Vagina (tissue), 2 donors: ENCODE data around the gene JAG1. TPM values are rescaled to one million over a fixed set of nuclear protein-coding genes. Genes with fewer than 3 reads are reported as not detected.

Experiments
- DNase-seq, 2 donors: peaks; one replicate each; pipeline ENCODE4 v3.0.0-alpha.2; 2017; ENCODE audit errors: extremely low spot score in 2 of 2
- H3K27ac ChIP-seq: fragments of 200-600 bp; sonication (generic); one replicate; pipeline ENCODE4 v1.5.1; 2019
- H3K27me3 ChIP-seq: fragments of 200-600 bp; sonication (generic); one replicate; pipeline ENCODE4 v1.5.1; 2019
- H3K36me3 ChIP-seq, 2 donors: fragments of 200-600 bp; sonication (generic); one replicate each; pipeline ENCODE4 v1.5.1; 2017 to 2019
- H3K4me1 ChIP-seq: fragments of 200-600 bp; sonication (generic); one replicate; pipeline ENCODE4 v1.5.1; 2019
- H3K4me3 ChIP-seq, 2 donors: fragments of 200-600 bp; sonication (generic); 1 replicate in 1 of 2; 2 replicates in 1 of 2; pipeline ENCODE4 v1.5.1; 2016 to 2019
- H3K9me3 ChIP-seq: fragments of 200-600 bp; sonication (generic); one replicate; pipeline ENCODE4 v1.5.1; 2019
- CTCF ChIP-seq, 3 experiments: fragments of 450-650 bp in 2 of 3; fragments of 200-600 bp in 1 of 3; sonication (generic) in 1 of 3; IDR thresholded peaks; one replicate each; pipeline ENCODE4 v1.5.1; 2017 to 2019; ENCODE audit warnings: antibody characterized with exemption in 3 of 3, mild to moderate bottlenecking in 2 of 3, moderate library complexity in 2 of 3
- POLR2A ChIP-seq, 2 donors: fragments of 450-650 bp; IDR thresholded peaks; one replicate each; pipeline ENCODE4 v1.6.1; 2017; ENCODE audit warnings: antibody characterized with exemption in 2 of 2, mild to moderate bottlenecking in 2 of 2, moderate library complexity in 2 of 2
- POLR2AphosphoS5 ChIP-seq, 2 donors: sonication (generic); formaldehyde crosslinking; IDR thresholded peaks; one replicate each; pipeline ENCODE4 v1.9.0; 2017; ENCODE audit warnings: antibody characterized with exemption in 2 of 2, mild to moderate bottlenecking in 2 of 2, low read depth in 1 of 2; ENCODE audit not compliant: insufficient read depth in 1 of 2
- intact Hi-C: fragments of 100-400 bp; cut with DNase I; formaldehyde crosslinking; loops from one replicate; pipeline ENCODE4 v1.15.1; 2023
- total RNA-seq: library from RNA; depleted of rRNA; stranded (reverse); fragments of >200 nt; gene quantifications from one replicate; pipeline ENCODE4 v1.2.3, GENCODE V29; 2016

JAG1 gene
- total RNA-seq, result 185 TPM

GRCh38 chr20:10673842-10674683 lies at the start of gene JAG1:
Gene JAG1 (minus strand): TSS chr20:10673999. CDS start chr20:10673530, 469 bp downstream.
- H3K27me3 ChIP-seq, result no peaks in the 10 kb centered on the region
- H3K4me1 ChIP-seq, result peaks cover 21% of the 10 kb centered on the region
- TF ChIP-seq POLR2AphosphoS5 (IDR thresholded peaks at IDR 0.05; ENCODE audit: insufficient read depth in 1 of 2, low read depth in 1 of 2), result peak; percentile 88 to 99
- TF ChIP-seq CTCF (IDR thresholded peaks at IDR 0.05), result no peak
- peak in 1 of 2 donors; percentile 93 for TF ChIP-seq POLR2A (IDR thresholded peaks at IDR 0.05)
- peak within 1 kb of the TSS; percentile 91 to 97 for H3K4me3 ChIP-seq
- no peaks in the 10 kb centered on the region for H3K36me3 ChIP-seq
- DNase-seq, result peak in 1 of 2 donors; percentile 98
- no peaks in the 10 kb centered on the region for H3K9me3 ChIP-seq
- peak within 1 kb of the TSS; percentile 97 for H3K27ac ChIP-seq
- intact Hi-C loops, result loop anchor here (2.0 to 10.0 kb wide), 3 partner anchors 202 to 601 kb away; partner anchors contain the start of genes MKKS and SLX4IP

- no peak for DNase-seq
- no peaks in the 10 kb centered on the region for H3K4me1 ChIP-seq
- H3K36me3 ChIP-seq, result no peaks in the 10 kb centered on the region
- H3K4me3 ChIP-seq, result no peak overlapping the region
- no peaks in the 10 kb centered on the region for H3K27me3 ChIP-seq
- H3K27ac ChIP-seq, result no peak overlapping the region
- no peaks in the 10 kb centered on the region for H3K9me3 ChIP-seq
- intact Hi-C loops, result no loop called here
- TF ChIP-seq POLR2AphosphoS5 (IDR thresholded peaks at IDR 0.05; ENCODE audit: insufficient read depth in 1 of 2, low read depth in 1 of 2) (no peak), POLR2A (IDR thresholded peaks at IDR 0.05) (no peak), CTCF (IDR thresholded peaks at IDR 0.05) (no peak)
These were observed 48.2 kb upstream of the JAG1 start for GRCh38 chr20:10721976-10722375.

- Histone ChIP-seq H3K27ac (no peak overlapping the region), H3K4me3 (no peak overlapping the region), H3K9me3 (no peaks in the 10 kb centered on the region), H3K4me1 (no peaks in the 10 kb centered on the region), H3K36me3 (no peaks in the 10 kb centered on the region), H3K27me3 (no peaks in the 10 kb centered on the region)
- intact Hi-C loops, result no loop called here
- TF ChIP-seq CTCF (IDR thresholded peaks at IDR 0.05), result no peak
- no peak for TF ChIP-seq POLR2A (IDR thresholded peaks at IDR 0.05)
- no peak for TF ChIP-seq POLR2AphosphoS5 (IDR thresholded peaks at IDR 0.05; ENCODE audit: insufficient read depth in 1 of 2, low read depth in 1 of 2)
- no peak for DNase-seq
These were observed 47.5 kb upstream of the JAG1 start for GRCh38 chr20:10721137-10721896.

- Histone ChIP-seq H3K4me3 (no peak overlapping the region), H3K9me3 (no peaks in the 10 kb centered on the region), H3K4me1 (no peaks in the 10 kb centered on the region), H3K27ac (no peak overlapping the region), H3K27me3 (no peaks in the 10 kb centered on the region), H3K36me3 (no peaks in the 10 kb centered on the region)
- TF ChIP-seq POLR2AphosphoS5 (IDR thresholded peaks at IDR 0.05; ENCODE audit: insufficient read depth in 1 of 2, low read depth in 1 of 2) (no peak), CTCF (IDR thresholded peaks at IDR 0.05) (no peak), POLR2A (IDR thresholded peaks at IDR 0.05) (no peak)
- intact Hi-C loops, result no loop called here
- no peak for DNase-seq
These were observed 46.8 kb upstream of the JAG1 start for GRCh38 chr20:10720565-10720964.
